ENCODE data around the gene BCL2A1.
"Not testable (repeated sequence)": the region's sequence is repeated elsewhere in the genome, so short reads cannot be mapped to it uniquely, and the experiment has no call there.

BCL2A1 gene

DNA sequence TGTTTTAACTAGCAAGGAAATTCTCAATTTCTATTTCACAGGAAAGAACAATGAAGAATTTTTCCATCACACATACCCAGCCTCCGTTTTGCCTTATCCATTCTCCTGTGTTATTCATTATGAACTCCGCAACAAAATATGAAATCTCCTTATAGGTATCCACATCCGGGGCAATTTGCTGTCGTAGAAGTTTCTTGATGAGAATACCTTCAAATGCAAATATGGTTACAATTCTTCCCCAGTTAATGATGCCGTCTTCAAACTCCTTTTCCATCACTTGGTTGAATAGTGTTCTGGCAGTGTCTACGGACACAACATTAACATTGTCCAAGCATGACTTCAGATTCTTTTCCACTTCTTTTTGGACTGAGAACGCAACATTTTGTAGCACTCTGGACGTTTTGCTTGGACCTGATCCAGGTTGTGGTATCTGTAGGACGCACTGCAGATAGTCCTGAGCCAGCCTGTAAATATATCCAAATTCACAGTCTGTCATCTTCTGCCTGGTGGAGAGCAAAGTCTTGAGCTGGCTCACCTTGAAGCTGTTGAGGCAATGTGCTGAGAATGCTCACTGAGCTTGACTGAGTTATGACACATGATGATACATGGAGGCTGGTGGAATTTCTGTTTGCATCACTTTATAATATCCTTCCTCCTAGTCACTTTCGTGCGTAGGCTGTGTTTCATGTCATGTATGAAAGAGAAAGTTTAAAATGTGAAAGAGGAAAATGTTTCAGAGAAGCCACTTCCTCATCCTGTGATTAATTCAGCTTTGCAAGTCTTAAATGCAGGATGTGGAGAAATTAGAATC, at the start of gene BCL2A1:
TSS of gene BCL2A1 (minus strand) at position 573 of the 811 bp plus-strand sequence. CDS start at position 496, 77 bp downstream.
- DNase-seq = no peak

GRCh38 chr15:80020731-80021130, 49.7 kb upstream of the BCL2A1 start:
- DNase-seq = no peak

GRCh38 chr15:80020149-80020548, 49.2 kb upstream of the BCL2A1 start:
- not testable (repeated sequence) for DNase-seq

GRCh38 chr15:80019168-80019745, 48.3 kb upstream of the BCL2A1 start:
- DNase-seq = no peak

DNA sequence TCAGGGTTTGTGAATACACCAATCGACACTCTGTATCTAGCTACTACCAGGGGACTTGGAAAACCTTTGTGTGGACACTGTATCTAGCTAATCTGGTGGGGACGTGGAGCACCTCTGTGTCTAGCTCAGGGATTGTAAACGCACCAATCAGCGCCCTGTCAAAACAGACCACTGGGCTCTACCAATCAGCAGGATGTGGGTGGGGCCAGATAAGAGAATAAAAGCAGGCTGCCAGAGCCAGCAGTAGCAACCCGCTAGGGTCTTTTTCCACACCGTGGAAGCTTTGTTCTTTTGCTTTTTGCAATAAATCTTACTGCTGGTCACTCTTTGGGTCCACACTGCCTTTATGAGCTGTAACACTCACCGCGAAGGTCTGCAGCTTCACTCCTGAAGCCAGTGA, 46.1 kb upstream of the BCL2A1 start:
- DNase-seq = not testable (repeated sequence)

DNA sequence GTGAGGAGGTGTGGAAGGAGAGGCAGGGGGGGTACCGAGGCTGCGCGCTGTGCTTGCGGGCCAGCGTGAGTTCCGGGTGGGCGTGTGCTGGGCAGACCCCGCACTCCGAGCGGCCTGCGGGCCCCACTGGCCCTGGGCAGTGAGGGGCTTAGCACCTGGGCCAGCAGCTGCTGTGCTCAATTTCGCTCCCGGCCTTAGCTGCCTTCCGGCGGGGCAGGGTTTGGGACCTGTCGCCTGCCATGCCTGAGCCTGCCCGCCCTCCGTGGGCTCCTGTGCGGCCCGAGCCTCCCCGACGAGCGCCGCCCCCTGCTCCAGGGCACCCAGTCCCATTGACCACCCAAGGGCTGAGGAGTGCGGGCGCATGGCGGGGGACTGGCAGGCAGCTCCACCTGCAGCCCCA, 45.5 kb upstream of the BCL2A1 start:
- not testable (repeated sequence) for DNase-seq

DNA sequence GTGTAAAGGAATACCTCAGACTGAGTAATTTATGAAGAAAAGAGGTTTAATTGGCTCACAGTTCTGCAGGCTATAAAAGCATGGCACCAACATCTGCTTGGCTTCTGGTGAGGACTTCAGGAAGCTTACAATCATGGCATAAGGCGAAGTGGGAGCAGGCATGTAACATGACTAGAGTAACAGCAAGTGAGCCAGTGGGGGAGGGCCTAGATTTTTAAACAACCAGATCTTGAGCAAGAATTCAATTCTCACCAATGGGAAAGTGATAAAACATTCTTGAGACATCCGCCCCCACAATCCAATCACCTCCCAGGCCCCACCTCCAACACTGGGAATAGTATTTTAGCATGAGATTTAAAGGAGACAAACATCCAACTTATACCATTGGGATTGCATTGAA, 44.2 kb upstream of the BCL2A1 start:
- DNase-seq = no peak

DNA sequence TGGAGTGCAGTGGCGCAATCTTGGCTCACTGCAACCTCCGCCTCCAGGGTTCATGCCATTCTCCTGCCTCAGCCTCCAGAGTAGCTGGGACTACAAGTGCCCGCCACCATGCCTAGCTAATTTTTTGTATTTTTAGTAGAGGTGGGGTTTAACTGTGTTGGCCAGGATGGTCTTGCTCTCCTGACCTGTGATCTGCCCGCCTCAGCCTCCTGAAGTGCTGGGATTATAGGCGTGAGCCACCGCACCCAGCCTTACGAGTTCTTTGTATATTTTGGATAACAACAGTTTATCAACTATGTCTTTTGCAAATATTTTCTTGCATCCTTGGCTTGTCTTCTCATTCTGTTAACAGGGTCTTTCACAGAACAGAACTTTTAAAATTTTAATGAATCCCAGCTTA, 43.2 kb upstream of the BCL2A1 start:
- DNase-seq = not testable (repeated sequence)

DNA sequence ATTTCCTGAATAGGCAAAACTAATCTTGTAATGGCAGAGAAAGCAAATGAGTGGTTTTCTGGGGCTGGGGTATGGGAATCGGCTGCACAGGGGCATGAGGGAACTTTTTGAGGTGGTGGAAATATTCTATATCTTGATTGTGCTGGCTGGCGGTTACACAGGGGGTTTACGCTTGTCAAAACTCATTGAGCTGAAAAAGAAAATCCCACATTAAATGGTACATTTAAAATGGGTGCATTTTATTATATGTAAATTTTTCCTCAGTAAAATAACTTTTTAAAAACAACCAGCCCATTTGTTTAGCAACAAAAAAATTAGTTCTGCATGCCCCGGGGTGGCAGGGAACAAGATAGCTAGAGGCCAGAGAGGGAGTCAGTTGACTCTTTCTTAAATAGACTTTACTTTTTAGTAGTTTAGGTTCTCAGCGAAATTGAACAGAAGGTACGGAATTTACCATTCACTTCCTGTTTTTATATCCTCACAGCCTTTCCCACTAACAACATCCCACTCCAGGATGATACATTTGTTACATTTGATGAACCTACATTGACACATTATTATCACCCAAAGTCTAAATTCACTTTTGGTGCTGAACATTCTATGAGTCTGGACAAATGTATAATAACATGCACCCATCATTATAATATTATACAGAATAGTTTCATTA, 41.2 kb upstream of the BCL2A1 start:
- DNase-seq = no peak

DNA sequence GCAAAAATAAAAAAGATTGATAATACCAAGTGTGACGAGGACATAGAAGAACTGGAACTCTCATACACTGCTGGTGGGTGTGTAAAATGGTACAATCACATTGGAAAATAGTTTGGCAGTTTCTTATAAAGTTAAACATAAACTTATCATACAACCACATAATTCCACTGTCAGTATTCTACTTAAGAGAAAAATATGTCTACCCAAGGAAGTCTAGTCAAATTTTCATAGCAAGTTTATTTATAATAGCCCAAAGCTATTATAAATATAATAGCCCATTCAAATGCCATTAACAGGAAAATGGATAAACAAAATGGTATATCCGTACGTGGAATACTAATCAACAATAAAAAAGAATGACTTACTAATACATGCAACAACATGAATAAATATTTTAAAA, 40.6 kb upstream of the BCL2A1 start:
- DNase-seq = no peak

- not testable (repeated sequence) for DNase-seq
Measured at GRCh38 chr15:80011041-80011523, 40.1 kb upstream of the BCL2A1 start.

GRCh38 chr15:80010131-80010673, 39.2 kb upstream of the BCL2A1 start:
- DNase-seq = no peak

DNA sequence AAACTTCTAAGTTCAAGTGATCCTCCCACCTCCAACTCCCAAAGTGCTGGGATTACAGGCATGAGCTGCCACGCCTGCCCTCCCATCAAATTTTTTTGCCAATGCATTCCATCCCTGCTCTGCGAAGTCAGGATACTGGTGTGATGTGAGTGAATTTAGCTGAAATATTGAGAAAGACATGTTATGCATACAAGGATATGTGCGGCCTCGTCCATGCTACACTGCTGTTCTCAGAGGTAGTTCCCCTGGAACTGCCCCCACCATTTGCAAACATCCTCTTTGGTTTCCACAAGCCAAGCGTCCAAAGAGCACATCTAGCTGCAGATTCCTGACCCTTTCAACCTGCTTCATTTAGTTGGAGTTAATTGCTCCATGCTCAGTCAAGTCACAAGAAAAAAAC, 36.5 kb upstream of the BCL2A1 start:
- DNase-seq = no peak

DNA sequence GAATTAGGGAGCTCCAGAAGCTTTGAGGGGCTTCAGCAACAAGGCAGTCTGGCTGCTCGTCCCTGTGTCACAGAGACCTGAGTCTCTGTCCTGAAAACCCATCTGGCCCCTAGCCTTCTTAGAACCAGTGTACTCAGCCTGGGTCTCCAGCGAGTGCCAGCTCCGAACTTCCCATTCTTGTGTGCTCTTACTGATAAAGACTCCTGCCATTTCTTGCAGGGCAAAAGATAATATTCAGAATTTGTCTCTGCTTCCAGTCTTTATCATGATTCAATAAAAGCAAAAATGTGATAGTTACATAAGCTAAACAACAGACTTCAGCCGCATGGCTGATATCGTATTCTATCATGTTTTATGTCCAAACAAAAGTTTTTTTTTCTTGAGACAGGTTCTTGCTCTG, 36.0 kb upstream of the BCL2A1 start:
- DNase-seq = no peak

- no peak for DNase-seq
Measured at GRCh38 chr15:80003934-80004472, 33.0 kb upstream of the BCL2A1 start.

GRCh38 chr15:80003171-80003570, 32.2 kb upstream of the BCL2A1 start:
- no peak for DNase-seq

- no peak for DNase-seq
Measured at GRCh38 chr15:80002267-80002666, 31.3 kb upstream of the BCL2A1 start.

DNA sequence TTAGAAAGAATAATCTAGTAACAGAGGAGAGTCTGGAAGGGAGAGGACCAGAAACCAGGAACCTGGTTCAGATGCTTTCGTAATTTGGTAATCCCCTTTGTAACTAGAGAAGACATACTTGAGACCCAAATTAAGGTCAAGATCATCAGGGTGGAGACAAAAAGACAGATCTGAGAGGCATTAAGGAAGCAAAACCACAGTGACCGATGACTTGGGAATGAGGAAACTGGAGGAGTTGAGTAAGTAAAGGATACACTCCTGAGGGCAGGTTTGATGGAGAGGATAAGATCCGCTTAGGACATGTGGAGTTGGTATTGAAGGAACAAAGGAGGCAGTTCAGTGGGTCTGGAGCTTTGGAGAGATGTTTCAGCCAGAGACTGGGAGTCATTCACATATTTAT, 23.6 kb upstream of the BCL2A1 start:
- DNase-seq = no peak

DNA sequence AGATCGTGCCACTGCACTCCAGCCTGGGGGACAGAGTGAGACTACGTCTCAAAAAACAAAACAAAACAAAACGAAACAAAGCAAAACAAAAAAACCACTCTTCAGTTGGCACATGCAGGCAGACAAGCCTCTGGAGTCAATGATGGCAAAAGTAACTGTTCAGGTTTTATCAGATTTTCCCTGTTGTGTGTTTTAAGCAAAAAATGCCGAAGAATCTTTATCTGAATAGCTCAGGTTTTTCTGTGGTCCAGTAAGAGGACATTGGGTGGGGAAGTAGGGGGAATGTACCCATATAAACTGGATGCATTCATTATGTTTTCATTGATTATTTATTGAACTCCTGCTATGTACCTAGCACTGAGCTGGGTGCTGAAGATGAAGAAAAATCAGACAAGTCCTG, 20.8 kb upstream of the BCL2A1 start:
- DNase-seq = no peak

DNA sequence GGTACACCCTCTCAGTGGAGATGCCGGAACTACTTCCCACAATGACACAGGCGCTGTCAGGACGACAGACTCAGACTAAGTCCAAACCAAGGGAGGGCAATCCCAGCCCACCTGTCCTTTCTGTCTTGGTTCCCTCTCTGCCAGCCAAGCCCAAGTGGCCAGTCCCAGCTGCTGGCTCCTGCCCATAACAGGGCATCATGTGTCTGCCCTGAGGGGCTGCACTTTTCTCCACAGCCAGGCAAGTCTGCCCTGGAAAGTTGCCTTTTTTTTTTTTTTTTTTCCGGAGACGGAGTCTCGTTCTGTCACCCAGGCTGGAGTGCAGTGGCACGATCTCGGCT, 20.0 kb upstream of the BCL2A1 start:
- no peak for DNase-seq

DNA sequence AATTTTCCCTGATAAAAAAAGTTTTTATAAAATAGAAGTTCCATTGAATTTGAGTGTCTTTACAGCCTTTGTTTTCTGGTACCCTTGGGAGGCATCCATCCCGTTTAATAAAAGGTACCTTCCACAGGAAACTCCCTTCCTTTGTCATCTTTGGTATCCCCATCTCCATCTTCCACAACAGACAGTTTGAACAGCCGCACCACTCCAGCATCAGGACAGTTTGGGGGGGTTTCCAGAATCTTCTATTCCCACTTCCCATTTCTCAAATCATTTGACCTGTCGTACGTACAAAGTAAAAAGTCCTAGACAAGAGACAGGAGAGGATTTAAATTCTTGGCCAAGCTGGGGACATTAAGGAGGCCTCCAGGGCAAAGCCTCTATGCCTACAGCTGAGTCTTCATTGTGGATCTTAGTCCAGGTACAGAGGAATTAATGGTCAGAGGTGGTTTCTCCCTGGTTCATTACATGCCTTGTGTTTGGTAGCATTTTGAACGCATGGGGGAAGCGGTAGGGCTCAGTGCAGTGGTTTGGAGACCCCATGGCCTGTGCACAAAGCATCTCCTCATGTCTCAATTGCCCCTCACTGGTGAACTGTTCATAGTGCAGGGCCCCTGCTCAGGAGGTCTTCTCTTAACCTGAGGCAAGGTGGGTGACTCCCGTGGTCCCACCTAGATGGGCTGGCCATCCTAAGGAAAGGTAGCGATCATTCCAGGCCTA, 19.4 kb upstream of the BCL2A1 start:
- DNase-seq = no peak

GRCh38 chr15:79989682-79990081, 18.7 kb upstream of the BCL2A1 start:
- DNase-seq = no peak

DNA sequence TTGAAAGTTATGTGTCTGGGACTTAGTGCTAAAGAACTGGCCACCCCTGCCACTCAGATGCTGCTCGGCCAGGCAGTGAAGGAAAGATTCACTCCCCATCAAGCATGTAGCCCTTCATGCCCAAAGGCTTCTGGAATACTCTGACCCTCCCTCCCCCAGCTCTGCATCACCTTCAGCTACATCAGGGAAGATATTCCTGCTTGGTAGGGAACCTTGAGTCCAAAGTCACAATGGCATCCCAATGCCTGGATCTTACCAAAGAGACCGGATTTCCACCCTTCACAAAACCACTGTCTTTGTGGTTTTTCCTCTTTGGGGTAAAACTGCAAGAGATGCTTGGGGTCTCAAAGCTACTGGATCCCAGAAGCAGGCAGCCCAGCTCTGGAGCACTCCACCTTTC, 18.2 kb upstream of the BCL2A1 start:
- no peak for DNase-seq
